ENCODE data around the gene FAM107B.

FAM107B gene

DNA sequence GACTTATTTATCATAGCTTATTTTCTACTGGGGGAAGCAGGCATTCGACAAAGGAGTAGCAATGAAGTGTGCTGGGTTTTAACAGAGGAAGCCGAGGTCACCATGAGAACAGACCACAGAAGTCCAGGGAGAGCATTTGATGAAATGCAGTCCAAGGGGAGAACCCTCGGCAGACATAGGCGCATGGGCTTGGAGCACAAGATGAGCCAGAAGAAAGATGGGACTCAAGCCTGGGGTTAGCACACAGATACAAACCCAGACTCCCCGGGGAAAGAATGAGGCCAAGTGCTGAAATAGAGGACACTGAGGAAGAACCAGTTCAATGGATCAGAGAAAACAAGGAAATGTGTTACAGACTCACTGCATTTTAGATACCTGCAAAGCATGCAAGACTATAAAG, 209.5 kb downstream of the FAM107B start:
- H3K4me3 ChIP-seq (ENCODE audit: control insufficient read depth, low read depth, low read length), result no peak overlapping the region
- no peak for DNase-seq (ENCODE audit: low read depth)
- no peak for TF ChIP-seq CTCF (conservative IDR thresholded peaks at IDR 0.05; ENCODE audit: control insufficient read depth, insufficient read depth, low read depth, low read length)

- no peak overlapping the region for H3K4me3 ChIP-seq (ENCODE audit: control insufficient read depth, low read depth, low read length)
- DNase-seq (ENCODE audit: low read depth), result no peak
- TF ChIP-seq CTCF (conservative IDR thresholded peaks at IDR 0.05; ENCODE audit: control insufficient read depth, insufficient read depth, low read depth, low read length), result no peak
These were observed 210.4 kb downstream of the FAM107B start for GRCh38 chr10:14564268-14564744.

DNA sequence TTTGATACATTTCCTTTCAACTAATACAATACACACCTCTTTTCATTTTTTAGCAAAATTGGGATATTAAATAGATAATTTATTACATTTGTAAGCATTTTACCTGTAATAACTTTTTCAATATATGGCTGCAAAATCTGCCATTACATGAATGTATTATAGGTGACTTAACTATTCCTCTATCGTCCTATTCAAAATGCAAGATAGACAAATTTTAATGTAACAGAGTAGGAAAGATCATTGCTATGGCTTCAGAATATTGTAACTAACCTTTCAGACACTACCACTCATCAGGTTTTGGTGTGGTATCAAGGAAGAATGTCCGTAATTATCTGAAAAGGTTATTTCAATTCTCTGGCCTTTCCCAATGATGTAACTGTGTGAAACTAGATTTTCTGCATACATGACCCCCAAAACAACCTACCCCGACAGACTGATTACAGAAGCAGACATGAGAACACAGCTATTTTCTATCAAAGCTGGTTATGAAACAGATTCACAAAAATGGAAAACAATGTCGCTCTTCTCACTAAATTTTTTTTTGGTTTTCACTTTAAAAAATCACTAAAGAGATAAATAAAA, 211.2 kb downstream of the FAM107B start:
- no peak overlapping the region for H3K4me3 ChIP-seq (ENCODE audit: control insufficient read depth, low read depth, low read length)
- no peak for DNase-seq (ENCODE audit: low read depth)
- TF ChIP-seq CTCF (conservative IDR thresholded peaks at IDR 0.05; ENCODE audit: control insufficient read depth, insufficient read depth, low read depth, low read length), result no peak

DNA sequence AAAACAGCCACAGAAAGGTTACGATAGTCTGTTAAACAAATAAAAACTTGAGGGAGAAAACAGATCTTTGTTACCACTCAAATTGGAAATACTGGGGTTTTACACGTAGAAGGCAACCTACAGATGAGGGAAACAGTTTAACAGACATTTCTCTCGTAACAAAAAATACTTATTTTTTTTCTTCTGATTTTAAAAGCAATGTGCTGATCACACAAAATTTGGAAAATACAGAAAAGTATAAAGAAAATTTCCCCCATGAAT, 211.7 kb downstream of the FAM107B start:
- DNase-seq (ENCODE audit: low read depth), result no peak
- no peak overlapping the region for H3K4me3 ChIP-seq (ENCODE audit: control insufficient read depth, low read depth, low read length)
- TF ChIP-seq CTCF (conservative IDR thresholded peaks at IDR 0.05; ENCODE audit: control insufficient read depth, insufficient read depth, low read depth, low read length), result no peak

GRCh38 chr10:14562218-14563075, 212.2 kb downstream of the FAM107B start:
- no peak for TF ChIP-seq CTCF (conservative IDR thresholded peaks at IDR 0.05; ENCODE audit: control insufficient read depth, insufficient read depth, low read depth, low read length)
- H3K4me3 ChIP-seq (ENCODE audit: control insufficient read depth, low read depth, low read length), result no peak overlapping the region
- no peak for DNase-seq (ENCODE audit: low read depth)

DNA sequence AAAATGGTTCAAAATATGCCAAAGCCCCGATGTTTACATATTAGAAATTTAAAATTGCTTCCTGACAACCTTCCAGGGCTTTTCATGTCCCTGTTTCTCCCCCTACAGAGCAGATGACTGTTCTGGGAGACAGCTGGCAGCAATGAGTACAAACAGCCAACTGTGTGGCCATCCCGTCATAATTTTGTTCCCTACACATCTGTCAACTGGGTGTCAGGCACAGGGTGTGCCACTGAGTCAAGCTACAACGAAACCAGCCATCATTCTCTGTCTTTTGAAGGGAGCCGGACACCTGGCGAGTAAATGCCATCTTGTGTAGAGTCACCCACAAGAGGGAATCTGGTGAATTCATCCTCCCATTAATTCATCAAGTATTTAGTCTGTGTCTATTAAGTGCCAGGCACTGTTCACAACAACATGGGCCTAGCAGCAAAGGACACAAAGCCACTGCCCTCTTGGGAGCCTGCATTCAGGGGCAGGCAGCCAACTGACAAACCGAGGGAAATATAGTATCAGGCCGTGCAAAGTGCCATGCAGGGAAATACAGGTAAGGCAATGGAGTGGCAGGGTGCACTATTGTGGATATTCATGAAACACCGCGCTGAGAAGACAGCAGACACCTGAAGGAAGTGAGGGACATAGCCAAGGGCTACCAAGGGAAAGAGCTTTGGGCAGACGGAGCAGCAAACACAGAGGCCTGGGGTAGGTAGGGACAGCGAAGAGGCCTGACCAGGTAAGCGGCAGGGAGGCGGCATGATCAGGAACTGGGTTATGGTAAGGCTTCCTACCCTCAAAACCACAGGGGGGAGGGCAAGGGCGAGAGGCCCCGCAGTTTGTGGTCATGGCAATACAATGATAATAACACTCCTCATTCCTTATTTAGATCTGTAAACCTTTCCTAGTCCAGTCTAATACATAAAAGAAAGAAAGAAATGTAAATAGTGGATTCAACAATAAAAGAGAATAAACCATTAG, 213.6 kb downstream of the FAM107B start:
- no peak for DNase-seq (ENCODE audit: low read depth)
- no peak for TF ChIP-seq CTCF (conservative IDR thresholded peaks at IDR 0.05; ENCODE audit: control insufficient read depth, insufficient read depth, low read depth, low read length)
- H3K4me3 ChIP-seq (ENCODE audit: control insufficient read depth, low read depth, low read length), result no peak overlapping the region

Data from fibroblast of mammary gland (primary cell).